C1 segment of cervical spinal cord (tissue), 14 donors: ENCODE results near the gene CLCN2.

ENCODE experiments used
- DNase-seq, 14 donors: peaks; one replicate each; lab custom pipeline; 2025; lab: John Stamatoyannopoulos, UW

Gene CLCN2

GRCh38 chr3:184296616-184297015 lies 64.8 kb downstream of the CLCN2 start:
- DNase-seq, result no peak
